Measurements from ENCODE around the gene TXNRD1. TPM values are rescaled to one million over a fixed set of nuclear protein-coding genes. Genes with fewer than 3 reads are reported as not detected.
A peak's percentile ranks its signal among the peaks of the same experiment; 100 is the strongest.

The TXNRD1 gene
- total RNA-seq, 4 donors from 2014 or later, result 76.0 to 141 (median 97.8) TPM

- intact Hi-C loops (cut with DNase I; ENCODE audit: low total_unique reads), result no loop called here
Measured at GRCh38 chr12:104180374-104180773, 35.2 kb upstream of the TXNRD1 start.

GRCh38 chr12:104181313-104181712 lies 34.3 kb upstream of the TXNRD1 start:
- no peak for DNase-seq
- intact Hi-C loops (cut with DNase I; ENCODE audit: low total_unique reads), result no loop called here
- peak overlapping the region; percentile 54 to 95 for H3K27ac ChIP-seq
- H3K4me1 ChIP-seq, result peaks cover 0 to 20% of the 10 kb centered on the region in 2 donors
- H3K36me3 ChIP-seq, result no peaks in the 10 kb centered on the region
- TF ChIP-seq POLR2A (IDR thresholded peaks at IDR 0.05) (no peak), CTCF (IDR thresholded peaks at IDR 0.05) (no peak)
- H3K9me3 ChIP-seq, result no peaks in the 10 kb centered on the region
- no peaks in the 10 kb centered on the region for H3K27me3 ChIP-seq
- H3K4me3 ChIP-seq, result no peak overlapping the region

More at GRCh38 chr12:104180374-104180773, 35.2 kb upstream of the TXNRD1 start:
- Histone ChIP-seq H3K4me1 (peaks cover 0 to 20% of the 10 kb centered on the region in 2 donors), H3K27ac (peak overlapping the region; percentile 29 to 95), H3K36me3 (no peaks in the 10 kb centered on the region), H3K4me3 (no peak overlapping the region), H3K27me3 (no peaks in the 10 kb centered on the region), H3K9me3 (no peaks in the 10 kb centered on the region)
- TF ChIP-seq POLR2A (IDR thresholded peaks at IDR 0.05) (no peak), CTCF (IDR thresholded peaks at IDR 0.05) (no peak)
- DNase-seq, result no peak

- no peak for TF ChIP-seq CTCF (IDR thresholded peaks at IDR 0.05)
- TF ChIP-seq POLR2A (IDR thresholded peaks at IDR 0.05), result no peak
- peak; percentile 83 to 87 for DNase-seq
- Histone ChIP-seq H3K27me3 (no peaks in the 10 kb centered on the region), H3K27ac (peak overlapping the region; percentile 54 to 95), H3K9me3 (no peaks in the 10 kb centered on the region), H3K4me1 (peaks cover 0 to 12% of the 10 kb centered on the region in 2 donors), H3K4me3 (no peak overlapping the region), H3K36me3 (no peaks in the 10 kb centered on the region)
- intact Hi-C loops (cut with DNase I; ENCODE audit: low total_unique reads), result no loop called here
Measured at GRCh38 chr12:104182144-104182543, 33.4 kb upstream of the TXNRD1 start.

- TF ChIP-seq POLR2A (IDR thresholded peaks at IDR 0.05) (no peak), CTCF (IDR thresholded peaks at IDR 0.05) (no peak)
- no peak overlapping the region for H3K4me3 ChIP-seq
- intact Hi-C loops (cut with DNase I; ENCODE audit: low total_unique reads), result no loop called here
- no peak for DNase-seq
- H3K9me3 ChIP-seq, result no peaks in the 10 kb centered on the region
- peaks cover 0 to 10% of the 10 kb centered on the region in 2 donors for H3K4me1 ChIP-seq
- peak overlapping the region; percentile 54 to 95 for H3K27ac ChIP-seq
- no peaks in the 10 kb centered on the region for H3K27me3 ChIP-seq
- no peaks in the 10 kb centered on the region for H3K36me3 ChIP-seq
Measured at GRCh38 chr12:104182621-104183378, 32.8 kb upstream of the TXNRD1 start.

- no peaks in the 10 kb centered on the region for H3K36me3 ChIP-seq
- H3K27me3 ChIP-seq, result no peaks in the 10 kb centered on the region
- peak overlapping the region in 1 of 2 donors; percentile 95 for H3K27ac ChIP-seq
- no peak for DNase-seq
- no peak for TF ChIP-seq CTCF (IDR thresholded peaks at IDR 0.05)
- no peak overlapping the region for H3K4me3 ChIP-seq
- H3K9me3 ChIP-seq, result no peaks in the 10 kb centered on the region
- intact Hi-C loops (cut with DNase I; ENCODE audit: low total_unique reads), result no loop called here
- peaks cover 0 to 5% of the 10 kb centered on the region in 2 donors for H3K4me1 ChIP-seq
Measured at GRCh38 chr12:104183443-104183842, 32.1 kb upstream of the TXNRD1 start.

All from uterus (tissue), 4 donors.